ENCODE results near the gene GINS2. TPM values are rescaled to one million over a fixed set of nuclear protein-coding genes. Genes with fewer than 3 reads are reported as not detected.

Gene GINS2
- total RNA-seq, 1 experiment from 2014 or later, result 52.7 TPM

- Histone ChIP-seq H3K18ac (ENCODE audit: insufficient read length, low read depth, low read length) (no peak overlapping the region), H2AFZ (ENCODE audit: low read length) (no peak overlapping the region), H2BK12ac (ENCODE audit: insufficient read length, low read depth, low read length) (no peak overlapping the region), H3K4me1 (ENCODE audit: insufficient read depth, low read length) (no peaks in the 10 kb centered on the region; the same call in 1 of the 2 replicates), H4K20me1 (ENCODE audit: control insufficient read depth, insufficient read depth, insufficient read length) (no peaks in the 10 kb centered on the region), H2BK5ac (ENCODE audit: insufficient read length, low read length) (no peak overlapping the region), H3K4me2 (ENCODE audit: insufficient read depth, insufficient read length, low read length) (no peak overlapping the region), H3K4ac (ENCODE audit: low read depth, low read length) (no peak overlapping the region), H3K27me3 (ENCODE audit: insufficient read depth, low read length) (no peaks in the 10 kb centered on the region), H2BK20ac (ENCODE audit: low read depth, low read length, poor library complexity, severe bottlenecking) (no peak overlapping the region), H3K23ac (ENCODE audit: insufficient read length, low read depth, low read length) (no peak overlapping the region), H2BK120ac (ENCODE audit: low read depth, low read length, poor library complexity, severe bottlenecking) (no peak overlapping the region), H4K91ac (ENCODE audit: insufficient read length, low read depth, low read length) (no peak overlapping the region), H3K14ac (ENCODE audit: insufficient read depth, low read length) (no peak overlapping the region; the same call in 1 of the 2 replicates), H3K79me1 (ENCODE audit: insufficient read depth, low read depth, low read length, poor library complexity, severe bottlenecking) (no peaks in the 10 kb centered on the region), H3K23me2 (ENCODE audit: insufficient read length, low read depth, low read length, poor library complexity, severe bottlenecking) (no peaks in the 10 kb centered on the region), H3T11ph (ENCODE audit: low read length) (no peak overlapping the region), H4K8ac (replicated peaks; ENCODE audit: insufficient read length, low read depth, low read length) (no peak overlapping the region), H3K9ac (ENCODE audit: extremely low read depth, insufficient read length, low read length) (no peak overlapping the region), H2BK15ac (ENCODE audit: low read depth, low read length) (no peak overlapping the region), H3K56ac (ENCODE audit: insufficient read length, low read depth, low read length) (no peak overlapping the region), H2AK5ac (ENCODE audit: insufficient read length, low read length) (no peak overlapping the region), H3K79me2 (ENCODE audit: insufficient read depth, low read length) (no peaks in the 10 kb centered on the region), H3K27ac (ENCODE audit: insufficient read length, low read depth, low read length) (no peak overlapping the region), H4K5ac (ENCODE audit: insufficient read length, low read depth, low read length) (no peak overlapping the region), H3K9me3 (ENCODE audit: control insufficient read depth, low read depth, low read length) (no peaks in the 10 kb centered on the region)
- no peak overlapping the region for H3K4me3 Mint-ChIP-seq
- no peaks in the 10 kb centered on the region for H3K36me3 Mint-ChIP-seq (ENCODE audit: insufficient read depth in 1 of 3, low read depth in 3 of 3)
- H3K27me3 Mint-ChIP-seq (ENCODE audit: low read depth), result no peaks in the 10 kb centered on the region
- TF ChIP-seq CTCF (conservative IDR thresholded peaks at IDR 0.05), result no peak
- peak overlapping the region in 1 of 3 experiments; percentile 67; a peak in 2 of 7 replicates for H3K27ac Mint-ChIP-seq
- peaks cover 14 to 22% of the 10 kb centered on the region in 2 experiments for H3K4me1 Mint-ChIP-seq
- H3K9me3 Mint-ChIP-seq, result no peaks in the 10 kb centered on the region; a peak in 1 of 5 replicates
- WGBS (ENCODE audit: extremely low coverage, insufficient read length, low lambda C conversion rate), result no CpG with 5 or more reads among the region's 9 CpGs
- no peak for DNase-seq
Measured at GRCh38 chr16:85736921-85737320, 48.2 kb upstream of the GINS2 start.
